HG02588 (cell line): ENCODE measurements around the gene PALLD.

ENCODE experiments used
- ATAC-seq: cut with Tn5 transposase; IDR thresholded peaks from one replicate; pipeline ENCODE4 v1.9.1; 2021; ENCODE audit warnings: mild to moderate bottlenecking, moderate library complexity; ENCODE audit not compliant: unreplicated experiment

PALLD gene

DNA sequence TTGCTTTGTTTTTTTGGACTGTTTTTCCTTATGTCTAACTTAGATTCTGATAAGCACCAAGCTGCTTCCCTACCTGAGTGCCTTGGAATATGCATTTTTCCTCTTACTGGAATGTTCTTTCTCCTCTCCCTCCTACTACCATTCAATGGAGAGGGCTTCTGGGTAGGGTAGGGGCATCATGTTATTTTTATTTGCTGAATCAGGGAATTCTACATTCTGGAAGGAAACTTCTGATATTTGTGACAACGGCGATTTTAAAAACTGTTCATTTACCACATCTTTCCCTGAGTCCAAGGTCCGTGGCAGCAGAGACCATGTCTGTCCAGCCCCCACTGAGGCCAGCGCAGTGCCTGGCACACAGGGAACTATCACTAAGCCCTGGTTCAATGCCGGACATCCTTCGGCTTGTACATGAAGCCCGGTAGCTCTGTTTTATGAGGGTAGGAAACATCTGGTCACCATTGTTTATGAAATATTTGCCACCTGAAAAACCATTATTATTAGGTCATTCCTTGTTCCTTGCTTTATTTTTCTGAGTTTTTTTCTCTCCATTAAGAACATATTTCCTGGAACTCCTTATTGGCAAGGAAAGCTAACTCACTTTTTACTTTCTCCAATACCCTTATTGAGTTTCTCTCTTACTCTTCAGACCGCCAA lies 57.0 kb downstream of the PALLD start:
- ATAC-seq, result no peak

GRCh38 chr4:168555437-168555836 lies 58.6 kb downstream of the PALLD start:
- ATAC-seq, result no peak

DNA sequence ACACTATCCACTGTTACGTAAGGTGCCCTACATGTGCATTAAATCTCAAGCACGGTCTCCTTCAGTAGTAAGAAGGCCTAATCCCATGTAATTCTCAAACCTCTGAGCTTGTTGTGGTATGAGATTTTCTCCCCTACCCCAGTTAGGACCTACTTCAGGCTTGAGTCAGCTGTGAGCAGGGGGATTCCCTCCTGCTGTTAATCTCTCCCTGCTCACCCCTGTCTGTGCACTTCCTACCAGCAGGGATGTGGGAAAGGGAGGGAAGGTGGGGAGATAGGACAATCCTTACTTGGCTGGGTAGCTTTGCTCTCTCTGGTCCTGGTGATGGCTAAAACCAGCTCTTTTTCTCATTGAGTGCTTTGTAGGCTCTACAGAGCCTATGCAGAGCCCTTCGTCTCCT lies 60.8 kb downstream of the PALLD start:
- no peak for ATAC-seq

DNA sequence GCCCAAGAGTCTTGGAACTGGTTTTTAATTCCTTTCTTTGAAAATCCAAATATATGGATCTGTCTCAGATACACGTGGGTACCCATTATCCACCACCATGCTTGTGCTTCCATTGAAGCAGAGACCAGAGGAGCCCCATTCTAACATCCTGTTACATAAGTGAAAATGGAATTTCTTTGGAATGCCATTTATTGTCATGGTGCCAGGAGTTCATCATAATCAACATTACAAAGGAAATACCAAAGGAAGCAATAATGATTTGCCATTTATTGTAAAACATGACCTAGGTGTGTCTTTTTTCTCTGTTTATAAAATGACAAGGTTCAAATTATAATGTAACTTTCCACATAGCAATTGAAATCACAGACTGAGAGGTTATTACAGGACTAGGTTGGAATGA lies 61.7 kb downstream of the PALLD start:
- no peak for ATAC-seq

DNA sequence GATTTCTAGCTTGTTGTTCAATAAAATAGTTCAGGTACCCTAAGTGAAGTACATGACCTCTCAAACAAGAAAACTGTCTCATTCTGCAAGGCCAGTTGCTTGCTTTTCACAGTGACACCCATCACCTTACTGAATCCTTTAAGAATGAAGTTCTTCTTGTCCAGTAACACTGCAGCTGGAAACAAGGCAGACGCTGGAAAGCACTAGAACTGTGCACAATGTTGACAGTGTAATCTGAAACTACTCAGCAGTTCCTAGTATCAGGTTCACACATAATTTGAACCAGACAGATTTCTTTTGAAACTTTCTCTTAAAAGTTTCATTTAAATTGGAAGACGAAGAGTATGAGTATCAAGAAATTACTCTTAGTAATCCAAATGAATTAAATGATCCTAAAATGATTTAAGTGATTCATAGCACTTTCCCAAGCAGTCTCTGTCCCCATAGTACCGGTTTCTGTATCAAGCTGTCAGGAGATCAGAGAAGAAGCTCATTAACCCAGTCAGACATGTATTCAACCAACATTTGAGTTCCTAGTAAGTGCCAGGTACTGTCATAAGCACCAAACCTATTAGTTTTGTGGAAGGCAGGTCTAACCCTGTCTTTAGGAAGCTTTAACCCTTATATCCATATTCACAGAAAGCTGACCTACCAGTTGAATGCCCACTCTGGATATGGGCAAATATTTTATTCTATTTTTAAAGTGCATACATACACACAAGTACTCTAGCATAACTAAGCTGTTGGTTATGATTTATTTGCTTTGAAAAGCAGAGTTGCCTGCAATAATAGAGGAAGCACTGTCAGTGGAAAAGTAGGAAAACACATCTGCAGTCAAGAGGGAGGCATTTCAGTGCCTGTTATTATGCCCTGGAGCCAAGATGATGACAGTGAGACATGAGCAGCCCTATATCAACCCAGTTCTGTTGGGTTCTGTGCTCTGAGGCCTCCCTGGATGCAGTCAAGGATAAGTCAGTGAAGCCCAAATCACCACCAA lies 63.6 kb downstream of the PALLD start:
- ATAC-seq, result no peak

DNA sequence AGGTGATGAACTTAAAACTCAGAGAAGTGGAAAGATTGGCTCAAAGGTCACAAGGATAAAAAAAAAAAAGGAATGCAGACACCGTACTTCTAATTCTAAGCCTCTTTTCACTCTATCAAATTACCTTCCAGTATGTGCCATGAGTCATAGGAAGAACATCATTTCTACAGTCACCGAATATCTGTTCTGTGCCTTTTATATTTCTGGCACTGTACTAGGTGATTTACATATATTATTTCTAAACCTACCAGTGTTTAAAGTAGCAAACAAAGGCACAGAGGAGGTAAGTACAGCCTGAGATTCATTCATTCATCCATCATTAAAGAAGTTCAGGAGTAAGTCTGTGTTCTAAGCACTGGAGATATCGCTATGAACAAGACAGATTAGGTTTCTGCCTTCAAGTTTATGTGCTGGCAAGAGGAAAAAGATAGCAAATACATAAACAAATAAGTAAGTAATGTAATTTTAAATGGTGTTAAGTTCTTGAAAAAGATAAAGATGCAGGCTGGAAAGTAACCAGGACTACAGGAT lies 65.3 kb downstream of the PALLD start:
- no peak for ATAC-seq

DNA sequence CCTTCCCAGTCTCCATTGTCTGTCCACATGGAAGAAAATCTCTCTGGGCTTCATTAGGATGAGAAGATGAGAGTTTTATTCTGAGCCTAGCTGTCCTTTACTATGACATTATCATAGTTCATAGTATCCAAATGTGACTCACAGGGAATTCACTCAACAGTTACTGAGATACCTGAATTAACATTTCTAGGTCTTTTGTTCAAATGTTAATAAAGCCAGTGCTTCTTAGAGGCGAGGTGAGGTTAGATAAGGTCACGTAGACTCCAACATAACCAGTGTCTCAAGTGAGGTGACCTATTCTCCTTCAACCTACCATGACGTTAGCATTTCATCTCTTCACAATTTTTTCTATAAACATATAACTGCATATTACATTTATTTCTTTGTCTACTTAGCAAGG lies 67.2 kb downstream of the PALLD start:
- no peak for ATAC-seq

GRCh38 chr4:168565130-168565529 lies 68.3 kb downstream of the PALLD start:
- ATAC-seq, result no peak

- ATAC-seq, result no peak
Observed at GRCh38 chr4:168566726-168567125, 69.9 kb downstream of the PALLD start.

GRCh38 chr4:168569066-168569930 lies 72.4 kb downstream of the PALLD start:
- no peak for ATAC-seq

GRCh38 chr4:168569931-168570276 lies 73.1 kb downstream of the PALLD start:
- no peak for ATAC-seq

DNA sequence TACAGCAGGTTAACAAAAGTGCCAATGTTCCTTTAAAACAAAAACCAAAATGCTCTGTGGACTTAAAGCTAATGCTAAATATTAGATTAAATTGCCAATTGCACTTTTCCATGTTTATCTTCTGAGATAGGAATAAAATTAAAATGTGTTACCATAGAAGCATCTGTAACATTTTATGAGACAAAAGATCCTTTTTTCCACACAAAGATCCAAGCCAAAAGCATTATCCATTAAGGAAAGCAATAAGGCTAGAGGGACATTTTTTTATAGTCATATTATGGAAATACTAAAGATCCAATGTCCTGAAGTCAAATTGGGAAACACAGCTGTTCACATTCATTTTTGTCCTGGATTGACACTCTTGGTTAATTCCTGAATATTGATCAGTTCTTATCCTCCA lies 73.6 kb downstream of the PALLD start:
- no peak for ATAC-seq

DNA sequence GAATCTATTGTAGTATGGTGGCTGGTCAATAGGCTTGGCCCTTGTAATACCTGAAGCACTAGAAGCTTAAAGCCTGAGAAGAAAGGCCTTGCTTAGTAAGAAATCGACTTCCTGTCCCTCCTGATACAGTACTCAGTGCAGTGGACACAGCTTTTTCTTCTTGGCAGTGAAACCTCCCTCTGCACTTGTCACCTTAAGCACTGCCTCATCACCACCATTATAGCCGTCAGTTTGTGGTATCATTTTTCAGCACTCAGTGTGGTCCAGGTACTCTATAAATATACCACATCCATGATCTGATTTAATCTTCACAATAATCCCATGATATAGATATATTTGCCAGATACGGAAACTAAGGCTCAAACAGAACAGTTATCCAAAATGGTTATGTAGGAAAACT lies 75.2 kb downstream of the PALLD start:
- no peak for ATAC-seq

- ATAC-seq, result no peak
Observed at GRCh38 chr4:168573870-168574269, 77.0 kb downstream of the PALLD start.

DNA sequence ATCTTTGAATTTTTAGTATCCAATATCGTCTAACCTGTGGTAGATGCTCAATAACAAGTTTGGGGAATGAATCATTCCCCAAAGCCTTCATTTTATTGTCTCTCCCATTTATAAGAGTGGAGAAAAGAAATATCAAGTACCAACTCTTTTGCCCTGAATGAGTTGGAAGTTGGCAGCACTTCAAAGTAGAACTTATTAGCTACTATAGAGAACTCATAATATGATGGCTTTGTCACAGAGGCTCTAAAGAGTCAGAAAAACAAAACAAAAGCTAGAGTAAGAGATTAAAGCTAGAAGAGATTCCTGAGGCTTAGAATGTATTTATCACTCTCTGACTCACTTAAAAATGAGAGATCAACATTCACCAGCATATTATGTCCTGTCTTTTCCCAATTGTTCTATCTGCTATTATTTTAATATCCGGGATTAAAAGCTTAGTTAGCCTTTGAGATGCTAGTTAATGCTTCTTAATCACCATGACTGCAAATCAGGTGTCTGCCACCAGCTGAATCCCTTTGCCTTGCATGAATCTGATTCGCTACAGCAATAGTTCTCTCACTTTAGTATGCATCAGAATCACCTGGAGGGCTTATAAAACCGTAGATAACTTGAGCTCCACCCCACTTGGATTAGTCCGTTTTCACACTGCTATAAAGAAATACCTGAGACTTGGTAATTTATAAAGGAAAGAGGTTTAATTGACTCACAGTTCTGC lies 77.9 kb downstream of the PALLD start:
- no peak for ATAC-seq

GRCh38 chr4:168575473-168575872 lies 78.6 kb downstream of the PALLD start:
- ATAC-seq, result no peak

GRCh38 chr4:168577624-168578023 lies 80.8 kb downstream of the PALLD start:
- ATAC-seq, result no peak

GRCh38 chr4:168580228-168580627 lies 83.4 kb downstream of the PALLD start:
- no peak for ATAC-seq

GRCh38 chr4:168584321-168584771 lies 87.5 kb downstream of the PALLD start:
- ATAC-seq, result no peak
